K562 (cell line): ENCODE results near the gene VAMP4. TPM values are rescaled to one million over a fixed set of nuclear protein-coding genes. Genes with fewer than 3 reads are reported as not detected.

Source experiments
- ATAC-seq: fragments of 200-7000 bp; cut with Tn5 transposase; 3 replicates; pipeline ENCODE4 v1.9.1; 2020; ENCODE audit warnings: moderate library complexity
- BruUV-seq: library from RNA; stranded (reverse); fragments of 400-500 nt; replicated peaks from 2 replicates; lab custom pipeline; 2021; lab: Mats Ljungman, UMichigan
- CTCF ChIA-PET: fragments of 300-600 bp; formaldehyde crosslinking; extraction: SDS; loops from one replicate; lab custom pipeline; 2021; ENCODE audit warnings: low intra/inter-chr PET ratio; lab: Yijun Ruan, JAX
- POLR2A ChIA-PET: fragments of 300-600, 350-650 bp; sonication (Branson Sonifier 250); formaldehyde crosslinking; extraction: SDS; loops from one replicate; lab custom pipeline; 2021; ENCODE audit warnings: antibody characterized with exemption, inconsistent platforms; lab: Yijun Ruan, JAX
- DNase-seq, 4 experiments: peaks; one replicate each; pipeline versions ENCODE4 v3.0.0 to v3.0.0-alpha.2; 2011 to 2018; ENCODE audit warnings: low spot score in 3 of 4, mixed read lengths in 3 of 4; ENCODE audit errors: extremely low read depth in 1 of 4
- FAIRE-seq: peaks from 2 replicates; lab custom pipeline; 2011; peaks lifted over from hg19 to GRCh38; lab: Jason Lieb, UNC
- H2AFZ ChIP-seq: 2 replicates; pipeline ENCODE4 v1.6.0; 2011; ENCODE audit warnings: low read depth, low read length, control low read depth, inconsistent platforms
- H3K27ac ChIP-seq: fragments of 200-600 bp; 3 replicates; pipeline ENCODE4 v1.8.0; 2011; ENCODE audit warnings: low read depth, mild to moderate bottlenecking, control low read depth, inconsistent platforms, low read length, moderate library complexity, mixed read lengths; ENCODE audit errors: extremely low read depth
- H3K27me3 ChIP-seq, 2 experiments: fragments of 300-600 bp in 1 of 2; 2 replicates in 1 of 2; 3 replicates in 1 of 2; pipeline versions ENCODE4 v1.6.0 to v1.8.0; 2011; ENCODE audit warnings: inconsistent platforms in 2 of 2, low read length in 2 of 2, mild to moderate bottlenecking in 1 of 2, mixed read lengths in 1 of 2, moderate library complexity in 1 of 2; ENCODE audit not compliant: control insufficient read depth in 2 of 2, insufficient read depth in 2 of 2
- H3K36me3 ChIP-seq: fragments of 300-600 bp; 3 replicates; pipeline ENCODE4 v1.8.0; 2011; ENCODE audit warnings: mild to moderate bottlenecking, low read length, inconsistent platforms; ENCODE audit not compliant: control insufficient read depth, insufficient read depth
- H3K4me1 ChIP-seq, 2 experiments: fragments of 200-600 bp in 1 of 2; replicated peaks in 1 of 2; 2 replicates in 1 of 2; 3 replicates in 1 of 2; pipeline versions ENCODE4 v1.5.1 to v1.8.0; 2011; ENCODE audit warnings: inconsistent platforms in 2 of 2, low read length in 2 of 2, mild to moderate bottlenecking in 1 of 2, mixed read lengths in 1 of 2, moderate library complexity in 1 of 2; ENCODE audit not compliant: control insufficient read depth in 2 of 2, insufficient read depth in 2 of 2
- H3K4me2 ChIP-seq: 2 replicates; pipeline ENCODE4 v1.6.1; 2011; ENCODE audit warnings: low read length, control low read depth, inconsistent platforms, mixed read lengths; ENCODE audit not compliant: insufficient read depth
- H3K4me3 ChIP-seq: fragments of 200-600 bp; sonication (generic), shearing (Covaris generic); 2 replicates; pipeline ENCODE4 v1.5.1; 2016; ENCODE audit warnings: control low read depth, inconsistent platforms
- H3K79me2 ChIP-seq: fragments of 200-600 bp; 3 replicates; pipeline ENCODE4 v1.8.0; 2011; ENCODE audit warnings: low read length, inconsistent platforms; ENCODE audit not compliant: control insufficient read depth, insufficient read depth
- H3K9ac ChIP-seq, 2 experiments: 2 replicates each; pipeline versions ENCODE4 v1.6.0 to v1.6.1; 2011; ENCODE audit warnings: low read depth in 2 of 2, low read length in 2 of 2, control low read depth in 1 of 2, inconsistent platforms in 1 of 2, mild to moderate bottlenecking in 1 of 2, mixed read lengths in 1 of 2; ENCODE audit not compliant: insufficient read depth in 1 of 2
- H3K9me1 ChIP-seq: one replicate; pipeline ENCODE4 v1.6.0; 2011; ENCODE audit warnings: inconsistent platforms, mild to moderate bottlenecking, low read length, moderate library complexity; ENCODE audit not compliant: control insufficient read depth, insufficient read depth
- H3K9me3 ChIP-seq: replicated peaks from 2 replicates; pipeline ENCODE4 v1.5.1; 2011; ENCODE audit warnings: low read depth, low read length, inconsistent platforms; ENCODE audit not compliant: control insufficient read depth, insufficient read depth
- H4K20me1 ChIP-seq: replicated peaks from 2 replicates; pipeline ENCODE4 v1.6.1; 2011; ENCODE audit warnings: low read length, inconsistent platforms, mixed read lengths; ENCODE audit not compliant: control insufficient read depth, insufficient read depth
- FOXJ2 ChIP-seq: fragments of 200-800 bp; sonication (Bioruptor generic); IDR thresholded peaks from 2 replicates; pipeline ENCODE4 v1.6.1; 2016; ENCODE audit warnings: missing genetic modification characterization, missing compliant biosample characterization
- FOXK1 ChIP-seq: sonication (generic); formaldehyde crosslinking; IDR thresholded peaks from 2 replicates; pipeline ENCODE4 v1.8.0; 2022; ENCODE audit warnings: missing genetic modification reagents, mild to moderate bottlenecking, borderline replicate concordance
- NFIC ChIP-seq: fragments of 450-650 bp; IDR thresholded peaks from 2 replicates; pipeline ENCODE4 v1.6.1; 2017; ENCODE audit warnings: mild to moderate bottlenecking, inconsistent platforms
- NFIX ChIP-seq: fragments of 250-450 bp; sonication (Bioruptor Pico); IDR thresholded peaks from 2 replicates; pipeline ENCODE4 v1.4.0; 2020; ENCODE audit warnings: low read depth, mild to moderate bottlenecking, moderate library complexity
- SMAD1 ChIP-seq: fragments of 150-350 bp; IDR thresholded peaks from 2 replicates; pipeline ENCODE4 v1.6.1; 2014; ENCODE audit warnings: low read length, low read depth; ENCODE audit not compliant: partially characterized antibody
- ZNF583 ChIP-seq: fragments of 250-450 bp; sonication (Bioruptor Pico); IDR thresholded peaks from 2 replicates; pipeline ENCODE4 v1.4.0; 2020
- ZNF764 ChIP-seq: fragments of 250-450 bp; sonication (Bioruptor Pico); IDR thresholded peaks from 2 replicates; pipeline ENCODE4 v1.4.0; 2020; ENCODE audit warnings: low read depth, mild to moderate bottlenecking, moderate library complexity
- WGBS: fragments of 100-300 bp; shearing (Covaris generic); methylation state at CpG from one replicate; pipeline ENCODE4 v1.1.6; 2016; ENCODE audit warnings: low coverage, mixed read lengths; ENCODE audit not compliant: insufficient coverage; ENCODE audit errors: missing lambda C conversion rate; 5-methylcytosine and 5-hydroxymethylcytosine counted together
- in situ Hi-C: fragments of 300-500 bp; cut with MboI; formaldehyde crosslinking; loops from 4 replicates; pipeline ENCODE4 v1.15.0; 2018; ENCODE audit warnings: inconsistent platforms, mixed read lengths
- intact Hi-C: fragments of 100-400 bp; cut with micrococcal nuclease; formaldehyde crosslinking; loops from 2 replicates; pipeline ENCODE4 v1.14.2; 2022
- polyA plus RNA-seq, 8 experiments: library from polyadenylated mRNA; depleted of rRNA in 4 of 8; stranded (reverse) in 5 of 8; unstranded in 3 of 8; fragments of >200 nt; fragmentation: Nextera tagmentation in 2 of 8; fragmentation: Illumina TruSeq in 1 of 8; extraction: Ambion mirVana in 2 of 8; extraction: Trizol in 1 of 8; gene quantifications; 2 replicates each; pipeline versions ENCODE4 v1.2.1 to v1.2.3, GENCODE V29; 2011 to 2014; ENCODE audit warnings: inconsistent platforms in 1 of 8, missing spikeins in 1 of 8
- total RNA-seq, 7 experiments: library from RNA; depleted of rRNA in 6 of 7; stranded (reverse); fragments of >200 nt in 6 of 7; fragmentation: Illumina TruSeq in 2 of 7; extraction: Trizol in 2 of 7; gene quantifications; 2 replicates each; pipeline versions ENCODE4 v1.2.1 to v1.2.3, GENCODE V29; 2011 to 2021; ENCODE audit warnings: low replicate concordance in 1 of 7
- TF ChIP-seq, protein P1 (sequence below): sonication (generic); formaldehyde crosslinking; IDR thresholded peaks from 2 replicates; pipeline ENCODE4 v1.8.0; 2022; ENCODE audit warnings: mild to moderate bottlenecking, low read depth, missing genetic modification reagents
- TF ChIP-seq, protein P2 (sequence below): fragments of 250-450 bp; sonication (Bioruptor Pico); IDR thresholded peaks from 2 replicates; pipeline ENCODE4 v1.5.1; 2021; ENCODE audit warnings: mild to moderate bottlenecking
- TF ChIP-seq, protein P3 (sequence below): fragments of 450-650 bp; IDR thresholded peaks from 2 replicates; pipeline ENCODE4 v1.6.1; 2018; ENCODE audit not compliant: partially characterized antibody

The VAMP4 gene
- total and polyA plus RNA-seq, 9 of the 15 experiments (the other 6 are each of a cell fraction or from before 2014, with no cell fraction given), result 3.3 to 21.4 (median 11.9) TPM

DNA sequence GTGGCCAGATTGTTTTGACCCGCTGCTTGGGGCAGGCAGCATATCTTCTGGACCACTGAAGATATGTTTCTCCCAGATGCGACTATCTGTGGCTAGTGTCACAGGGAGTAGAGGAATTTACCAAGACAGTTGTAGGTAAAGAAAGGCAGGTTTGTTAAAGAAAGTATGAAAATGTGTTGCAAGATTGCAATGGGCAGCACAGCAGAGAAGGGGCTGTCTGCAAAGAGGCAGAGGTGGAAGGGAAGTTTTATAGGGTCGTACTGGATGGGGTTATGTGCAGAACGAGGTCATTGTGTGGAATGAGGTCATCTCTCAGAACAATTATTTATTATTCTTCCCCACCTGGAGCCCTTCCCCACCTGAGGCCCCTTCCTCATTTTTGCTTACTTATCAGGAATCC is 15.0 kb upstream of the VAMP4 start (continued):
- TF ChIP-seq FOXK1 (CRISPR knock-in tag), result no peak

DNA sequence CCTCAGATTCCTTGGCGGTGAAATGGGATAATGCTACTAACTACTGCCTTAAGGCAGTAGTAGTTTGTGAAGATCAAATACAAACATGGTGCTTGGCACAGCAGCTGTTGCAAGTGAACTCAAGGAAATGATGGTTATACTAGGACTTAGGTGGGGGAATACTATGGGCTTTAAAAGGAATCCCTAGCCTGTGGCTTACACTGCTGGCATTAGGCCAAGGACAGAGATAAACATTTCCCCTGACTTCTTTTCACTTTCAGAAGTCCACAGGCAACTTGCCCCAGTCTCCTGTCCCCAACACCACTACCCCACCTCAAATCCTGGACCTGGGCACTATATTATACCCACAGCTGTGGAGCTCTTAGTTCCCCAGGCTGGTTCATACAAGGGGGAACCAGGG is 13.1 kb upstream of the VAMP4 start:
- Histone ChIP-seq H3K79me2 (no peaks in the 10 kb centered on the region), H3K4me1 (peaks cover 16 to 25% of the 10 kb centered on the region in 2 experiments), H3K4me3 (no peak overlapping the region), H3K36me3 (no peaks in the 10 kb centered on the region), H3K9me1 (no peaks in the 10 kb centered on the region), H3K9me3 (0 out of 2 replicates have a peak, but pooled peaks cover 4% of the 10 kb centered on the region), H3K27me3 (no peaks in the 10 kb centered on the region), H2AFZ (peak overlapping the region; percentile 87; the same call in 1 of the 2 replicates), H3K27ac (no peak overlapping the region), H4K20me1 (no peaks in the 10 kb centered on the region), H3K9ac (peak overlapping the region in 1 of 2 experiments; percentile 49; a peak in 2 of 4 replicates), H3K4me2 (no peak overlapping the region)
- ChIA-PET POLR2A (interaction anchor here (1.7 to 3.8 kb wide), 2 partner anchors 10 to 12 kb away, joined by 5 to 24 read pairs; partner anchors contain the start of gene VAMP4), CTCF (no interaction called here)
- DNase-seq (peak in 2 of 4 experiments; percentile 63 to 75), ATAC-seq (peak; percentile 57), FAIRE-seq (peak; percentile 75)
- in situ Hi-C loops, result no loop called here
- no TSS peak for BruUV-seq
- TF ChIP-seq ZNF764 (CRISPR knock-in tag) (no peak), NFIC (peak; percentile 98), ZNF583 (no peak), FOXJ2 (tag) (no peak), NFIX (CRISPR knock-in tag) (peak; percentile 70), SMAD1 (peak; percentile 14)
- TF ChIP-seq, protein P1, sequence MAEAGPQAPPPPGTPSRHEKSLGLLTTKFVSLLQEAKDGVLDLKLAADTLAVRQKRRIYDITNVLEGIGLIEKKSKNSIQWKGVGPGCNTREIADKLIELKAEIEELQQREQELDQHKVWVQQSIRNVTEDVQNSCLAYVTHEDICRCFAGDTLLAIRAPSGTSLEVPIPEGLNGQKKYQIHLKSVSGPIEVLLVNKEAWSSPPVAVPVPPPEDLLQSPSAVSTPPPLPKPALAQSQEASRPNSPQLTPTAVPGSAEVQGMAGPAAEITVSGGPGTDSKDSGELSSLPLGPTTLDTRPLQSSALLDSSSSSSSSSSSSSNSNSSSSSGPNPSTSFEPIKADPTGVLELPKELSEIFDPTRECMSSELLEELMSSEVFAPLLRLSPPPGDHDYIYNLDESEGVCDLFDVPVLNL (CRISPR knock-in tag), result no peak
- TF ChIP-seq, protein P2, sequence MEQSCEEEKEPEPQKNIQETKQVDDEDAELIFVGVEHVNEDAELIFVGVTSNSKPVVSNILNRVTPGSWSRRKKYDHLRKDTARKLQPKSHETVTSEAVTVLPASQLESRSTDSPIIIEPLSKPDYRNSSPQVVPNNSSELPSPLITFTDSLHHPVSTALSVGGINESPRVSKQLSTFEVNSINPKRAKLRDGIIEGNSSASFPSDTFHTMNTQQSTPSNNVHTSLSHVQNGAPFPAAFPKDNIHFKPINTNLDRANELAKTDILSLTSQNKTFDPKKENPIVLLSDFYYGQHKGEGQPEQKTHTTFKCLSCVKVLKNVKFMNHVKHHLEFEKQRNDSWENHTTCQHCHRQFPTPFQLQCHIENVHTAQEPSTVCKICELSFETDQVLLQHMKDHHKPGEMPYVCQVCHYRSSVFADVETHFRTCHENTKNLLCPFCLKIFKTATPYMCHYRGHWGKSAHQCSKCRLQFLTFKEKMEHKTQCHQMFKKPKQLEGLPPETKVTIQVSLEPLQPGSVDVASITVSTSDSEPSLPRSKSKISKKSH (CRISPR knock-in tag), result no peak
- TF ChIP-seq, protein P3, sequence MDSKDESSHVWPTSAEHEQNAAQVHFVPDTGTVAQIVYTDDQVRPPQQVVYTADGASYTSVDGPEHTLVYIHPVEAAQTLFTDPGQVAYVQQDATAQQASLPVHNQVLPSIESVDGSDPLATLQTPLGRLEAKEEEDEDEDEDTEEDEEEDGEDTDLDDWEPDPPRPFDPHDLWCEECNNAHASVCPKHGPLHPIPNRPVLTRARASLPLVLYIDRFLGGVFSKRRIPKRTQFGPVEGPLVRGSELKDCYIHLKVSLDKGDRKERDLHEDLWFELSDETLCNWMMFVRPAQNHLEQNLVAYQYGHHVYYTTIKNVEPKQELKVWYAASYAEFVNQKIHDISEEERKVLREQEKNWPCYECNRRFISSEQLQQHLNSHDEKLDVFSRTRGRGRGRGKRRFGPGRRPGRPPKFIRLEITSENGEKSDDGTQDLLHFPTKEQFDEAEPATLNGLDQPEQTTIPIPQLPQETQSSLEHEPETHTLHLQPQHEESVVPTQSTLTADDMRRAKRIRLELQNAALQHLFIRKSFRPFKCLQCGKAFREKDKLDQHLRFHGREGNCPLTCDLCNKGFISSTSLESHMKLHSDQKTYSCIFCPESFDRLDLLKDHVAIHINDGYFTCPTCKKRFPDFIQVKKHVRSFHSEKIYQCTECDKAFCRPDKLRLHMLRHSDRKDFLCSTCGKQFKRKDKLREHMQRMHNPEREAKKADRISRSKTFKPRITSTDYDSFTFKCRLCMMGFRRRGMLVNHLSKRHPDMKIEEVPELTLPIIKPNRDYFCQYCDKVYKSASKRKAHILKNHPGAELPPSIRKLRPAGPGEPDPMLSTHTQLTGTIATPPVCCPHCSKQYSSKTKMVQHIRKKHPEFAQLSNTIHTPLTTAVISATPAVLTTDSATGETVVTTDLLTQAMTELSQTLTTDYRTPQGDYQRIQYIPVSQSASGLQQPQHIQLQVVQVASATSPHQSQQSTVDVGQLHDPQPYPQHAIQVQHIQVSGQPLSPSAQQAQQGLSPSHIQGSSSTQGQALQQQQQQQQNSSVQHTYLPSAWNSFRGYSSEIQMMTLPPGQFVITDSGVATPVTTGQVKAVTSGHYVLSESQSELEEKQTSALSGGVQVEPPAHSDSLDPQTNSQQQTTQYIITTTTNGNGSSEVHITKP, result peak; percentile 8
- intact Hi-C loops, result no loop called here
- WGBS, result 77% methylated on average over 1 of the region's 1 CpG
